ENCODE results near the gene GRK6. TPM values are rescaled to one million over a fixed set of nuclear protein-coding genes. Genes with fewer than 3 reads are reported as not detected.

GRK6 gene
- total and polyA plus RNA-seq, 8 donors: 7.2 to 14.5 (median 11.4) TPM

DNA sequence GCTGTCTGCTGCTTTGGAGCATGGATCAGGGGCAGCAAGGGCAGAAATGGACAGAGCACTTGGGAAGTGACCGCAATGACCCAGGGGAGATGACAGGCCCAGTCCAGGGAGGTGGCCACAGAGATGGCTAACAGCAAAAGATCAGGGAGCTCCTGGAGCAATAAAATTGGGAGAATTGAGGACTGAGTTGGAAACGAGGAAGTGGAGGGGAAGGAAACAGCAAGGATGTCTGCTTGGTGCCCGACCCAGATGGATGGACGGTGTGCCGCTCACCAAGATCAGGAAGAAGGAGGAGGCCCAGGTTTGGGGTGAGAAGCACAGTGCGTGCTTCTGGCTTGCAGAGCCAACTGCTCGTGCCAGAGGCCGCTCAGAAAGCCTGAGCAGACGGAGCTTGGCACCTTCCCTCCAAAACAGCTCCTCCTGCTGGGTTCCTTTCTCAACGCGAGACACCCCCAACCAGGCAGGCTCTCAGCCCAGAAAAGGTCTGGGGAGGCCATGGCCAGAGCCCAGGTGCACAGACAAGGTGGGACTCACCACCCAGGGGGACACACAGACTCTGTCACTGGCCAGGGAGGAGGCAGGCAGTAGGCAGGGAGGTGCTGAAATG, 44.0 kb upstream of the GRK6 start:
- 27 to 29% methylated on average over 11 of the region's 11 CpGs for WGBS, 2 donors
- Histone ChIP-seq H3K27me3 (no peaks in the 10 kb centered on the region), H3K36me3 (no peaks in the 10 kb centered on the region), H3K4me3 (no peak overlapping the region), H3K27ac (no peak overlapping the region), H3K9me3 (no peaks in the 10 kb centered on the region), H3K4me1 (no peaks in the 10 kb centered on the region)
- ATAC-seq: peak; percentile 76 to 90 (median 84)
- intact Hi-C loops (cut with DNase I): loop anchor here in 1 of 3 donors (10.0 kb wide), 1 partner anchor 68 kb away; the partner anchor contains the start of gene MXD3
- FAIRE-seq: no peak
- TF ChIP-seq, protein P1, sequence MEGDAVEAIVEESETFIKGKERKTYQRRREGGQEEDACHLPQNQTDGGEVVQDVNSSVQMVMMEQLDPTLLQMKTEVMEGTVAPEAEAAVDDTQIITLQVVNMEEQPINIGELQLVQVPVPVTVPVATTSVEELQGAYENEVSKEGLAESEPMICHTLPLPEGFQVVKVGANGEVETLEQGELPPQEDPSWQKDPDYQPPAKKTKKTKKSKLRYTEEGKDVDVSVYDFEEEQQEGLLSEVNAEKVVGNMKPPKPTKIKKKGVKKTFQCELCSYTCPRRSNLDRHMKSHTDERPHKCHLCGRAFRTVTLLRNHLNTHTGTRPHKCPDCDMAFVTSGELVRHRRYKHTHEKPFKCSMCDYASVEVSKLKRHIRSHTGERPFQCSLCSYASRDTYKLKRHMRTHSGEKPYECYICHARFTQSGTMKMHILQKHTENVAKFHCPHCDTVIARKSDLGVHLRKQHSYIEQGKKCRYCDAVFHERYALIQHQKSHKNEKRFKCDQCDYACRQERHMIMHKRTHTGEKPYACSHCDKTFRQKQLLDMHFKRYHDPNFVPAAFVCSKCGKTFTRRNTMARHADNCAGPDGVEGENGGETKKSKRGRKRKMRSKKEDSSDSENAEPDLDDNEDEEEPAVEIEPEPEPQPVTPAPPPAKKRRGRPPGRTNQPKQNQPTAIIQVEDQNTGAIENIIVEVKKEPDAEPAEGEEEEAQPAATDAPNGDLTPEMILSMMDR (IDR thresholded peaks at IDR 0.05): peak in 1 of 4 donors; percentile 7
- DNase-seq: peak in 3 of 6 donors; percentile 52 to 66 (median 63)

DNA sequence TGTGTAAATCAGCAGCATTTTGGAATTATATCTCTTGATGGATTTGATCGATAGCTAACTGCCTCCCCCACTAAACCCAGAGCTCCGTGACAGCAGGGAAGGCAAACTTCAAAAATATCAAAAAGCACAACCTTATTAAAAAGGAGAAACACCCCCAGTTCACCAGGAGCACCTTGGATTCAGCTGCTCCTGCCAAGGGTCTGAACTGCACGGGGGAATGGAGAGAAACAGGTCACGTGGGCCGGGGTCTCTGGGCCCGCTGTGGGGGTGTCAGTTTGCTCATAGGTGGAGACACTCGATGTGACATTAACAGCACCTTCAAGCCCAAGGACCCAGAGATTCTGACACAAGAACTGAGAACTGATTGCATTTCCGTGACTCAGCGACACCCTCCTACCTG, 43.3 kb upstream of the GRK6 start:
- 81 to 86% methylated on average over 9 of the region's 9 CpGs for WGBS, 2 donors
- Histone ChIP-seq H3K4me3 (no peak overlapping the region), H3K27ac (no peak overlapping the region), H3K9me3 (no peaks in the 10 kb centered on the region), H3K36me3 (no peaks in the 10 kb centered on the region), H3K27me3 (no peaks in the 10 kb centered on the region), H3K4me1 (no peaks in the 10 kb centered on the region)
- intact Hi-C loops (cut with DNase I): loop anchor here in 1 of 3 donors (10.0 kb wide), 1 partner anchor 68 kb away; the partner anchor contains the start of gene MXD3
- TF ChIP-seq, protein P1 (IDR thresholded peaks at IDR 0.05): no peak
- FAIRE-seq: no peak
- DNase-seq: no peak
- ATAC-seq: no peak

DNA sequence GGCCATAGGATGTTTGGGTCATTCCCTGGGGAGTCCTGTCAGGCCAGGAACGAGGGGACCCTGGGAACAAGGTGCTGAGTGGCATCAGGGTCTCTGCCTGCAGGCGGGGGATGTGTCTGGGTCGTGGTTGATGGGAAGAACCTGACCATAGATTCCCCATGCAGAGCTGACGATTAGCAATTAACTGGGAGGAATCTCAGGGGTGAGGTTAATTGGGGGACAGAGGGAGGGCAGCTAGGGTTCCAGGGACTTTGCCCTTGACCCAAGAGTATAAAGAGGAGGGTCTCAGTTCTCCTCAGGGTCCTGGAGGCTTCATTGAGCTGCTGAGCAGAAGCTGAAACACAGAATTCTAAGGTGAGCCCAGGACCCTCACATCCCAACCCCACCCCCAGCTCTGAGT, 42.3 kb upstream of the GRK6 start, which contains the start of gene SLC34A1:
Gene SLC34A1, plus strand, starts transcription at position 301 of the 400 bp plus-strand sequence. CDS start 1,308 bp downstream, outside the sequence.
- no peak within 1 kb of the TSS for H3K27ac ChIP-seq
- H3K4me3 ChIP-seq: no peak within 1 kb of the TSS
- H3K9me3 ChIP-seq: no peaks in the 10 kb centered on the region
- DNase-seq (no peak), FAIRE-seq (no peak), ATAC-seq (no peak)
- H3K27me3 ChIP-seq: no peaks in the 10 kb centered on the region
- WGBS, 2 donors: 61 to 65% methylated on average over 4 of the region's 4 CpGs
- H3K4me1 ChIP-seq: no peaks in the 10 kb centered on the region
- intact Hi-C loops (cut with DNase I): loop anchor here in 1 of 3 donors (10.0 kb wide), 1 partner anchor 69 kb away; the partner anchor contains the start of gene MXD3
- no peaks in the 10 kb centered on the region for H3K36me3 ChIP-seq
- TF ChIP-seq, protein P1 (IDR thresholded peaks at IDR 0.05): no peak

DNA sequence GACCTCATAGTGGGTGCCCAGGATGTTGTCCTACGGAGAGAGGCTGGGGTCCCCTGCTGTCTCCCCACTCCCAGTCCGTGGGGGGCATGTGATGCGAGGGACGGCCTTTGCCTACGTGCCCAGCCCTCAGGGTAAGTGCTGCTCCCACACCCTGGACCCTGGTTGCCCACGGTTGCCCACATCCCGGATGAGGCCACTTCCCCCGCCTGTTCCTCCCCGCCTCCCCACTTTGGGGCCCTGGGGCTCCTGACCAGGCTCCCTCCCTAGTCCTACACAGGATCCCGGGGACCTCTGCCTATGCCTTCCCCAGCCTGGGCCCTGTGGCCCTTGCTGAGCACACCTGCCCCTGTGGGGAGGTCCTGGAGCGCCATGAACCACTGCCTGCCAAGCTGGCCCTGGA, 40.8 kb upstream of the GRK6 start:
- intact Hi-C loops (cut with DNase I): loop anchor here in 1 of 3 donors (10.0 kb wide), 1 partner anchor 71 kb away; the partner anchor contains the start of gene MXD3
- Histone ChIP-seq H3K27me3 (no peaks in the 10 kb centered on the region), H3K9me3 (no peaks in the 10 kb centered on the region), H3K4me3 (no peak overlapping the region), H3K36me3 (no peaks in the 10 kb centered on the region), H3K27ac (no peak overlapping the region), H3K4me1 (no peaks in the 10 kb centered on the region)
- FAIRE-seq: no peak
- ATAC-seq: no peak
- 57 to 61% methylated on average over 11 of the region's 11 CpGs for WGBS, 2 donors
- TF ChIP-seq, protein P1 (IDR thresholded peaks at IDR 0.05): no peak
- DNase-seq: no peak

DNA sequence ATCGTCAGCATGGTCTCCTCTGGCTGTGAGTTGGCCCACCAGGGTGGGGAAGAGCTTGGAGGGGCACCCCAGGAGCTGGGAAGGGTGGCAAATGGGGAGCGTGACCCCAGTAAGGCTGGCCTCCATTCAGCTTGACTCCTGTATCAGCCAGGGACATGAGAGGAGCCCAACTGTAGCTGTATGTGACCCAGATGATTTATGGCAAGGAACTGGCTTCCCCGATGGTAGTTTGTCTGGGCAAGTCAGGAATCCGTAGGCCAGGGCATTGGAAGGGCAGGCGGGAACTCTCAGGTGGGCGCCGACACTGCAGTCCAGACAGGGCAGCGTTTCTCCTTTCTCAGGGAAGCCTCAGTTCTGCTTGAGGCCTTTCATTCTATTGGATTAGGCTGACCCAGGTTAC, 39.9 kb upstream of the GRK6 start:
- TF ChIP-seq, protein P1 (IDR thresholded peaks at IDR 0.05): no peak
- Histone ChIP-seq H3K36me3 (no peaks in the 10 kb centered on the region), H3K27ac (no peak overlapping the region), H3K27me3 (no peaks in the 10 kb centered on the region), H3K4me3 (no peak overlapping the region), H3K4me1 (no peaks in the 10 kb centered on the region), H3K9me3 (no peaks in the 10 kb centered on the region)
- intact Hi-C loops (cut with DNase I): loop anchor here in 1 of 3 donors (10.0 kb wide), 1 partner anchor 72 kb away; the partner anchor contains the start of gene MXD3
- WGBS, 2 donors: 79 to 84% methylated on average over 8 of the region's 8 CpGs
- no peak for FAIRE-seq
- DNase-seq: no peak
- ATAC-seq: no peak
